Activated CD4-positive, alpha-beta memory T cell treated with anti-CD3 and anti-CD28 coated beads, Interleukin-2, amount 10 ng/mL, durations not matched to agents 7 days and 5 days (primary cell): ENCODE data around the gene CPA5. TPM values are rescaled to one million over a fixed set of nuclear protein-coding genes. Genes with fewer than 3 reads are reported as not detected.
"Not testable (repeated sequence)": the region's sequence is repeated elsewhere in the genome, so short reads cannot be mapped to it uniquely, and the experiment has no call there.

ENCODE experiments used
- CTCF ChIA-PET: fragments of 350-600 bp; sonication (Branson Sonifier 250); formaldehyde crosslinking; loops from one replicate; lab custom pipeline; 2021; ENCODE audit warnings: antibody characterized with exemption, inconsistent platforms; lab: Charles Lee
- POLR2A ChIA-PET: fragments of 350-600 bp; sonication (Branson Sonifier 250); formaldehyde crosslinking; loops from one replicate; lab custom pipeline; 2021; ENCODE audit warnings: antibody characterized with exemption; lab: Charles Lee
- DNase-seq: peaks from one replicate; pipeline ENCODE4 v3.0.0-alpha.2; 2020
- H3K27ac Mint-ChIP-seq: one replicate; pipeline ENCODE4 v1.8.0; 2021; ENCODE audit warnings: mild to moderate bottlenecking, mixed read lengths
- H3K27me3 Mint-ChIP-seq: one replicate; pipeline ENCODE4 v1.8.0; 2021; ENCODE audit warnings: mixed read lengths
- H3K36me3 Mint-ChIP-seq: one replicate; pipeline ENCODE4 v1.8.0; 2021; ENCODE audit warnings: low read depth, mixed read lengths
- H3K4me1 Mint-ChIP-seq: one replicate; pipeline ENCODE4 v1.8.0; 2021; ENCODE audit warnings: mixed read lengths
- H3K4me3 Mint-ChIP-seq: one replicate; pipeline ENCODE4 v1.8.0; 2021; ENCODE audit warnings: mild to moderate bottlenecking, mixed read lengths
- H3K9me3 Mint-ChIP-seq: one replicate; pipeline ENCODE4 v1.8.0; 2021; ENCODE audit warnings: mixed read lengths
- total RNA-seq, 2 experiments: library from RNA; stranded (reverse); gene quantifications; one replicate each; pipeline ENCODE4 v1.2.3, GENCODE V29; 2021

Gene CPA5
- total RNA-seq, 2 experiments from 2014 or later: not detected

GRCh38 chr7:130309986-130310385 is 34.6 kb upstream of the CPA5 start:
- no peaks in the 10 kb centered on the region for H3K27me3 Mint-ChIP-seq

GRCh38 chr7:130314305-130314704 is 30.3 kb upstream of the CPA5 start:
- H3K4me1 Mint-ChIP-seq: no peaks in the 10 kb centered on the region
- no peak overlapping the region for H3K27ac Mint-ChIP-seq
- H3K9me3 Mint-ChIP-seq: no peaks in the 10 kb centered on the region
- CTCF ChIA-PET: no interaction called here
- no peak for DNase-seq
- POLR2A ChIA-PET: no interaction called here
- no peaks in the 10 kb centered on the region for H3K36me3 Mint-ChIP-seq
- H3K4me3 Mint-ChIP-seq: no peak overlapping the region
- peaks cover 3% of the 10 kb centered on the region for H3K27me3 Mint-ChIP-seq

More at GRCh38 chr7:130309986-130310385, 34.6 kb upstream of the CPA5 start:
- no peak overlapping the region for H3K27ac Mint-ChIP-seq
- ChIA-PET CTCF (no interaction called here), POLR2A (no interaction called here)
- no peaks in the 10 kb centered on the region for H3K36me3 Mint-ChIP-seq
- no peaks in the 10 kb centered on the region for H3K4me1 Mint-ChIP-seq
- H3K4me3 Mint-ChIP-seq: no peak overlapping the region
- H3K9me3 Mint-ChIP-seq: no peaks in the 10 kb centered on the region
- DNase-seq: no peak

GRCh38 chr7:130319541-130319940 is 25.1 kb upstream of the CPA5 start:
- ChIA-PET CTCF (no interaction called here), POLR2A (no interaction called here)
- H3K27ac Mint-ChIP-seq: no peak overlapping the region

GRCh38 chr7:130321542-130322229 is 22.9 kb upstream of the CPA5 start:
- H3K9me3 Mint-ChIP-seq, POLR2A ChIA-PET, H3K36me3 Mint-ChIP-seq, H3K27ac Mint-ChIP-seq, DNase-seq, H3K4me3 Mint-ChIP-seq, H3K27me3 Mint-ChIP-seq, CTCF ChIA-PET, H3K4me1 Mint-ChIP-seq: not testable (repeated sequence)

More at GRCh38 chr7:130319541-130319940, 25.1 kb upstream of the CPA5 start:
- no peaks in the 10 kb centered on the region for H3K9me3 Mint-ChIP-seq
- no peaks in the 10 kb centered on the region for H3K4me1 Mint-ChIP-seq
- H3K27me3 Mint-ChIP-seq: peaks cover 3% of the 10 kb centered on the region
- H3K4me3 Mint-ChIP-seq: no peak overlapping the region
- no peaks in the 10 kb centered on the region for H3K36me3 Mint-ChIP-seq
- DNase-seq: no peak

- no peaks in the 10 kb centered on the region for H3K9me3 Mint-ChIP-seq
- CTCF ChIA-PET: no interaction called here
- no peak for DNase-seq
- H3K4me1 Mint-ChIP-seq: no peaks in the 10 kb centered on the region
- no peaks in the 10 kb centered on the region for H3K36me3 Mint-ChIP-seq
- H3K4me3 Mint-ChIP-seq: no peak overlapping the region
- H3K27me3 Mint-ChIP-seq: peaks cover 3% of the 10 kb centered on the region
- POLR2A ChIA-PET: no interaction called here
- no peak overlapping the region for H3K27ac Mint-ChIP-seq
These were observed 22.0 kb upstream of the CPA5 start for GRCh38 chr7:130322615-130323014.

- no peaks in the 10 kb centered on the region for H3K27me3 Mint-ChIP-seq
- no peak for DNase-seq
- no peaks in the 10 kb centered on the region for H3K9me3 Mint-ChIP-seq
- H3K4me3 Mint-ChIP-seq: no peak overlapping the region
- ChIA-PET POLR2A (no interaction called here), CTCF (no interaction called here)
- no peaks in the 10 kb centered on the region for H3K36me3 Mint-ChIP-seq
- no peak overlapping the region for H3K27ac Mint-ChIP-seq
- H3K4me1 Mint-ChIP-seq: no peaks in the 10 kb centered on the region
These were observed 20.2 kb upstream of the CPA5 start for GRCh38 chr7:130324306-130324943.

- no peak for DNase-seq
- Mint-ChIP-seq H3K4me3 (no peak overlapping the region), H3K27me3 (peaks cover 4% of the 10 kb centered on the region), H3K9me3 (no peaks in the 10 kb centered on the region), H3K4me1 (no peaks in the 10 kb centered on the region), H3K27ac (no peak overlapping the region), H3K36me3 (no peaks in the 10 kb centered on the region)
- ChIA-PET CTCF (interaction anchor here (0.5 kb wide), 1 partner anchor 395 kb away, joined by 3 read pairs; no protein-coding TSS in a partner anchor), POLR2A (no interaction called here)
These were observed 14.9 kb upstream of the CPA5 start for GRCh38 chr7:130329681-130330080.

GRCh38 chr7:130332259-130333053 is 12.2 kb upstream of the CPA5 start:
- Mint-ChIP-seq H3K27me3 (peaks cover 9% of the 10 kb centered on the region), H3K4me3 (no peak overlapping the region), H3K27ac (no peak overlapping the region), H3K4me1 (no peaks in the 10 kb centered on the region), H3K36me3 (no peaks in the 10 kb centered on the region), H3K9me3 (no peaks in the 10 kb centered on the region)
- DNase-seq: no peak
- POLR2A ChIA-PET: no interaction called here
- CTCF ChIA-PET: interaction anchor here (1.1 kb wide), 1 partner anchor 426 kb away, joined by 6 read pairs; no protein-coding TSS in a partner anchor

- Mint-ChIP-seq H3K27me3 (peaks cover 9% of the 10 kb centered on the region), H3K27ac (no peak overlapping the region), H3K4me3 (no peak overlapping the region), H3K36me3 (no peaks in the 10 kb centered on the region), H3K9me3 (no peaks in the 10 kb centered on the region), H3K4me1 (no peaks in the 10 kb centered on the region)
- ChIA-PET POLR2A (no interaction called here), CTCF (no interaction called here)
- DNase-seq: no peak
These were observed 10.8 kb upstream of the CPA5 start for GRCh38 chr7:130333832-130334231.

- Mint-ChIP-seq H3K36me3 (no peaks in the 10 kb centered on the region), H3K27me3 (peaks cover 9% of the 10 kb centered on the region), H3K9me3 (no peaks in the 10 kb centered on the region), H3K4me3 (no peak overlapping the region), H3K27ac (no peak overlapping the region), H3K4me1 (no peaks in the 10 kb centered on the region)
- no peak for DNase-seq
- ChIA-PET CTCF (no interaction called here), POLR2A (no interaction called here)
These were observed 10.3 kb upstream of the CPA5 start for GRCh38 chr7:130334274-130334673.

GRCh38 chr7:130337410-130337971 is 7.1 kb upstream of the CPA5 start:
- ChIA-PET POLR2A (no interaction called here), CTCF (no interaction called here)
- Mint-ChIP-seq H3K27ac (no peak overlapping the region), H3K4me3 (no peak overlapping the region), H3K4me1 (no peaks in the 10 kb centered on the region), H3K27me3 (peaks cover 9% of the 10 kb centered on the region), H3K36me3 (no peaks in the 10 kb centered on the region), H3K9me3 (no peaks in the 10 kb centered on the region)
- DNase-seq: no peak

- DNase-seq: no peak
- H3K4me1 Mint-ChIP-seq: no peaks in the 10 kb centered on the region
- H3K9me3 Mint-ChIP-seq: no peaks in the 10 kb centered on the region
- POLR2A ChIA-PET: no interaction called here
- no peaks in the 10 kb centered on the region for H3K36me3 Mint-ChIP-seq
- H3K27ac Mint-ChIP-seq: no peak overlapping the region
- H3K27me3 Mint-ChIP-seq: peaks cover 9% of the 10 kb centered on the region
- CTCF ChIA-PET: no interaction called here
- H3K4me3 Mint-ChIP-seq: no peak overlapping the region
These were observed 6.4 kb upstream of the CPA5 start for GRCh38 chr7:130338233-130338632.

GRCh38 chr7:130341882-130342281 is 2.7 kb upstream of the CPA5 start:
- Mint-ChIP-seq H3K9me3 (no peaks in the 10 kb centered on the region), H3K36me3 (no peaks in the 10 kb centered on the region), H3K4me1 (no peaks in the 10 kb centered on the region), H3K4me3 (no peak overlapping the region), H3K27ac (no peak overlapping the region), H3K27me3 (peaks cover 1% of the 10 kb centered on the region)
- ChIA-PET CTCF (no interaction called here), POLR2A (no interaction called here)
- no peak for DNase-seq
